Left colon (tissue), 2 donors: Measurements from ENCODE around the gene DSCAML1. TPM values are rescaled to one million over a fixed set of nuclear protein-coding genes. Genes with fewer than 3 reads are reported as not detected.

Experiments used
- ATAC-seq: fragments of 200-7000 bp; cut with Tn5 transposase; one replicate; pipeline ENCODE4 v1.9.1; 2020; ENCODE audit warnings: mild to moderate bottlenecking, moderate library complexity
- DNase-seq, 2 donors: peaks; one replicate each; pipeline ENCODE4 v3.0.0-alpha.2; 2020
- intact Hi-C, 2 donors: fragments of 100-400 bp; cut with DNase I in 1 of 2; cut with micrococcal nuclease in 1 of 2; formaldehyde crosslinking; loops; one replicate each; pipeline versions ENCODE4 v1.11.2 to v1.14.0; 2022; cut with DNase I, micrococcal nuclease
- long read RNA-seq: library from polyadenylated mRNA; unstranded; transcript quantifications from one replicate; pipeline ENCODE4 v2.0.0, GENCODE V29; 2021
- total RNA-seq, 2 donors: library from RNA; stranded (reverse); fragmentation: NEBNext Ultra II Directional; extraction: Animal tissue kit (Norgen Biotek cat#: 25700); gene quantifications; one replicate each; pipeline ENCODE4 v1.2.1, GENCODE V29; 2021
- donor health status: DM: no; HTN: no; CAD: no.
- donor health status: DM: yes; HTN: yes; CAD: no.

The DSCAML1 gene
- 1 to 10 TPM; 3.6 to 8.6 TPM for total RNA-seq
- long read RNA-seq, partial matches to known transcripts: 1 of 9 reads
- long read RNA-seq, other reads (novel, unspliced or antisense): 8 of 9 reads

DNA sequence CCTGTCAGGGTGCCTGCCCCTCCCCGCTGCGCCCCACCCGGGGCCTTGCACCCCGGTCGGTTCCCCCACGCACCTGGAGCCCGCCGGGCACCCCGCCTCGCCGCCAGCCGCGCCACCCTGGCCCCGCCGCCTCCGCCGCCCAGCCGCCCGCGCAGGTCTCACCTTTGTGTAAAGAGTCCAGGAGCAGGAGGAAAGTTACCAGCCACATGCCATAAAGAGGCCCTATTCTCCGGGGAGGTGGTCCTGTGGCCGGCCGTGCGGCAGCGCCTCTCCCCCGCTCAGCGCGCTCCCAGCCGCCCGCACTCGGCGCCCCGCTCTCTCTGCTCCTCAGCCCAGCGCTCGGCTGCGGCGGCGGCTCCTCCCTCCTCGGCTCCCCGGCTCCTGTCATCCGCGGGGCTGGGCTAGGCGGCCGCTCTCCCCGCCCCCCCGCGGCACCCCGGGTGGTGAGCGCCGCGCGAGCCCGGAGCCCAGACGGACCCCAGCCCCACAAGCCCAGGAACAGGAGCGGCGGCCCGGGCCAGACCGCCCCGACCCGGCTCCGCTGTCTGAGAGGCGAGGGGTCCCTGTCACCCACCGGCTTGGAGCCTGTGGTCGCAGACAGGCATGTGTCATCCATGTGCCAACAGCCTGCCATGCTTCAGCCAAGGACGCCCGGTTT lies at the start of gene DSCAML1:
Gene DSCAML1, minus strand, starts transcription at position 345 of the 658 bp plus-strand sequence. Its CDS starts 137 bp downstream, at position 208.
- peak in 1 of 2 donors; percentile 57 for DNase-seq
- peak; percentile 75 for ATAC-seq
- intact Hi-C loops: no loop called here

- intact Hi-C loops: loop anchor here (2.0 to 10.0 kb wide), 4 partner anchors 61 to 211 kb away; no protein-coding TSS in a partner anchor
- peak; percentile 57 to 88 for DNase-seq
- ATAC-seq: peak; percentile 73
Measured at GRCh38 chr11:117843666-117844484, 46.9 kb upstream of the DSCAML1 start.

- intact Hi-C loops: loop anchor here (10.0 kb wide), 3 partner anchors 62 to 212 kb away; no protein-coding TSS in a partner anchor
- DNase-seq (no peak), ATAC-seq (no peak)
Measured at GRCh38 chr11:117842131-117842941, 45.3 kb upstream of the DSCAML1 start.

GRCh38 chr11:117841551-117842031 lies 44.6 kb upstream of the DSCAML1 start:
- ATAC-seq (no peak), DNase-seq (no peak)
- intact Hi-C loops: loop anchor here (10.0 kb wide), 3 partner anchors 63 to 213 kb away; no protein-coding TSS in a partner anchor

DNA sequence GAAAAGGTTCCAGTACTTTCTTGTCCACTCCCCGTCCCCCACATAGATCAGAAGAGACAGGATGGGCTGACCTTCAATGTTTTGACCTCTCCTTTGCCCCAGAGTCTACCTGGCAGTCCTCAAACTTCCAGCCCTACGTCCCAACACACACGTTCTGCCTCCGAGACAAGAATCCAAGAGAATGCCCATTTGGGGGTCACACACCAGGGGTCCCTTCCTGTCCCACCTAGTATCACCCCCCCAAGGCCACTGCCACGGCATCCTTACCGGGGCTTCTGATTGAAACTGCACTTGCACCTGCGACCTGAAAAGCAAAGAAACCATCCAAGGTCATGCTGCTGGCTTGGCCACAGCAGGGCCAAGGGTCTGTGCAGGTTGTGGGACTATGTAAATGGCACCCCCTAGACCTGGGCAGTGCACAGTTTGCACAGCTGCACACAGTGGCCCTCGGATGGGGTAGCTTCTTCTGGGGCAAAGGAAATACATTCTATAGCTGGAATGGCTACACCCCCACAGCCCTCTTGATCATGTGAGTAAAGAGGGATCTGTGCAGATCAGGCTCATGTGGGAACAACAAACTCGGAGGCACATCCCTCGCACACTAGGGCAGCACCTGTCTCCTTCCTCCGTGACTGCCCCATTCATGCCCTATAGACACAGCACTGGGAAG lies 44.0 kb upstream of the DSCAML1 start:
- no peak for ATAC-seq
- no peak for DNase-seq
- intact Hi-C loops: loop anchor here (10.0 kb wide), 3 partner anchors 64 to 214 kb away; no protein-coding TSS in a partner anchor

- ATAC-seq (no peak), DNase-seq (no peak)
- intact Hi-C loops: loop anchor here (10.0 kb wide), 3 partner anchors 65 to 215 kb away; no protein-coding TSS in a partner anchor
Measured at GRCh38 chr11:117839936-117840813, 43.2 kb upstream of the DSCAML1 start.

- intact Hi-C loops: no loop called here
Measured at GRCh38 chr11:117839380-117839881, 42.4 kb upstream of the DSCAML1 start.

GRCh38 chr11:117838901-117839300 lies 41.9 kb upstream of the DSCAML1 start:
- intact Hi-C loops: no loop called here
- ATAC-seq (no peak), DNase-seq (no peak)

More at GRCh38 chr11:117839380-117839881, 42.4 kb upstream of the DSCAML1 start:
- no peak for DNase-seq
- no peak for ATAC-seq

- intact Hi-C loops: no loop called here
- peak in 1 of 2 donors; percentile 19 for DNase-seq
- no peak for ATAC-seq
Measured at GRCh38 chr11:117837791-117838190, 40.8 kb upstream of the DSCAML1 start.

DNA sequence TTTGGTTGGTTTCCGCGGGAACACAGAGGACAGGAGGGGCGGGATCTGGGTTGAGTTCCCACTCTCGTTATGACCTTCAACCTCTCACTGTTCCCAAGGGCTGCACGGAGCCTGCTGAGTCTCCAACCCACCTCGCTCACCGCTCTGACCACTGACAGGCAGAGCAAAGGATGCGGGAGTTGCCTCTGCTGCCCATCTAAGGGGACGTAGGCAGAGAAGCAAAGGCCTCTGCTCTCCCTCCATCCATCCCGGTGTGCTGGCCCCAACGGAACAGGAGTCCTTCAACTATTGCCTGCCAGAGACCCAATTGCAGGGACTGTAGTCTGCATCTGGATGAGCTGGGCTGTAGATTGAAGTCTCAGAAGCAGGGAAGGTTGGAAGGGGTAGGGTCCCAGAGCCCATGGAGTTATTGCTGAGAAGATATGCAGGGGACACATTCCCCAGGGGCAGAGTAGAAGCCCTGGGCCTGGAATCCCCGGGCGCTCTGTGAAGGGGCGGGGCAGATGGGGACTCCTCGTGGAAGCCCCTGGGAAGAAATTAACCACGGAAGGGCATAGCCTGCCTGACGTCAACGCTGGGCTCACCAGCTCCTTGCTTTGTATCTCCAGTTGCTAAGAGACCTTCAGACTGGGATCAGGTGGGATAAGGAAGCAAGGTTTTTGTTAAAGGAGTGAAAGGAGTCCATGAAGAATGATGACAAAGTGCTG lies 40.2 kb upstream of the DSCAML1 start:
- ATAC-seq (no peak), DNase-seq (peak in 1 of 2 donors; percentile 16)
- intact Hi-C loops: no loop called here

GRCh38 chr11:117836077-117836960 lies 39.3 kb upstream of the DSCAML1 start:
- ATAC-seq: no peak
- no peak for DNase-seq
- intact Hi-C loops: no loop called here

GRCh38 chr11:117835576-117835975 lies 38.6 kb upstream of the DSCAML1 start:
- DNase-seq: no peak
- intact Hi-C loops: no loop called here

DNA sequence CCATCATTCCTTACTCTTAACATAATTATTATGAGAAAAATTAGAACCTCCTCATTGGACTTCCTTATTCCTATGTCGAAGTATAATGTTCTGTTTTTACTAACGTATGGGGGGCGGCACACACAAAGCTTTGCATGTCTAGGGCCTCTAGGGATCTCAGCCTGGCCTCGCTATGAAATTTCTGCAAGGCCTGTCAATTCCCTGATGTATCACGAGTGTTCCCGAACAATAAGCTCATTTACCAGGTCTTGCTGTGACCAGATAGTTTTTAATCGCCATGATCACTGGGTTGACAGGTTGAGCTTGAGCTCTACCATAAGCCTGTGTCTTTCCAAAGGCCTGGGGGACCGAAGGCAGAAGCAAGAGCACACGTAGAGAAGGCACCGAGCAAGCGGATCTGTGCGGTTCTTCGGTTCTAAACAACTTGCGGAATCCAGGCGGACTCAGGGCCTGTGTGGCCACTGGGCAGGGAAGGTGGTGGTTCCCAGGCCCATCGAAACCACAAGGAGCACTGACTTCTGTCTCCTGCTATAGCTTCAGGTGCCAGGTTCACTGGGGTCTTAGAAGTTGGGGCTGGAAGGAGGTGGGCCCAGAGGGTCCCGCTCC lies 37.9 kb upstream of the DSCAML1 start:
- intact Hi-C loops: no loop called here
- ATAC-seq: no peak

More at GRCh38 chr11:117835576-117835975, 38.6 kb upstream of the DSCAML1 start:
- ATAC-seq: no peak

GRCh38 chr11:117834068-117834810 lies 37.2 kb upstream of the DSCAML1 start:
- DNase-seq (no peak), ATAC-seq (no peak)
- intact Hi-C loops: no loop called here

More for the DNA sequence above, 37.9 kb upstream of the DSCAML1 start:
- peak in 1 of 2 donors; percentile 13 for DNase-seq
